Measurements from ENCODE around the gene ARAP3.
"Not testable (repeated sequence)": the region's sequence is repeated elsewhere in the genome, so short reads cannot be mapped to it uniquely, and the experiment has no call there.

The ARAP3 gene

DNA sequence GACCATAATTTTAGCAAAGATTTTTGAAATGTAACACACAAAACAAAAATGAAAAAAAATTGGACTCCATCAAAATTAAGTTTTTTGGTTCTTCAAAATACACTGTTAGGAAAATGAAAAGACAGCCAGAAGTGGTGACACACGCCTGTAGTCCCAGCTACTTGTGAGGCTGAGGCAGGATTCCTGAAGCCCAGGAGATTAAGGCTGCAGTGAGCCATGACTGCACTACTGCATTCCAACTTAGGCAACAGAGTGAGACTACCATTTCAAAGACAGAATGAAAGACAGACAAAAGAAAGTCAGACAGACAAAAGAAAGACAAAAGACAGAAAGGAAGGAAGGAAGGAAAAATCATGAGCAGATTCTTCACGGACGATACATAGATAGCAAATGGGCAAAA, 70.7 kb downstream of the ARAP3 start:
- no peak for DNase-seq

DNA sequence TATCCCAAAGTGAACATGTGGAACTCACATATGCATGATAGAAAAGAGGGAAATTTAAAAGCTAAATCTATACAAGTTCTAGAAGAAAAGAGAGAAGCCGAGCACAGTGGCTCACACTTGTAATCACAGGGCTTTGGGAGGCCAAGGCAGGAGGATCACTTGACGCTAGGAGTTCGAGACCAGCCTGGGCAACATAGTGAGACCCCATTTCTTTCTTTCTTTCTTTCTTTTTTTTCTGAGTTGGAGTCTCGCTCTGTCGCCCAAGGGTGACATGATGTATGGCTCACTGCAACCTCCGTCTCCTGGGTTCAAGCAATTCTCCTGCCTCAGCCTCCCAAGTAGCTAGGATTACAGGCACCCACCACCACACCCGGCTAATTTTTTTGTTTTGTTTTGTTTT, 72.1 kb downstream of the ARAP3 start:
- DNase-seq, result not testable (repeated sequence)

DNA sequence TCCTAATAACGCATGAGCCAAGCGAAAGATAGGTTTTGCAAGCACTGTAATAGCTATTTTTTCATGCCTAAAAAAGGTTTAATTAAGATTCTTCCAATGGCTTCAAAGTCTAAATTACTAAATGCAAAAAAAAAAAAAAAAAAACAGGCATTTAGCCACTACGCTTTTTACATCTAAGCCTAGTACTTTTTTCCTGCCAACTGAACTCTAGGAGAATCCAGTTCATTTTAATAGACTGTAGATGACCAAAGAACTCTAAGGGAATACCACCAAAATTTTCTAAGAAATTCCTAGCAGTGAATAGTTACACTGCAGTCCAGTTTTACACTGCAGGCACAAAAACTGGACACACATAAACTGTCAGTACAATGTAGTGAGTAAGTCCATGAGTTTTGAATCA, 73.0 kb downstream of the ARAP3 start:
- no peak for DNase-seq

DNA sequence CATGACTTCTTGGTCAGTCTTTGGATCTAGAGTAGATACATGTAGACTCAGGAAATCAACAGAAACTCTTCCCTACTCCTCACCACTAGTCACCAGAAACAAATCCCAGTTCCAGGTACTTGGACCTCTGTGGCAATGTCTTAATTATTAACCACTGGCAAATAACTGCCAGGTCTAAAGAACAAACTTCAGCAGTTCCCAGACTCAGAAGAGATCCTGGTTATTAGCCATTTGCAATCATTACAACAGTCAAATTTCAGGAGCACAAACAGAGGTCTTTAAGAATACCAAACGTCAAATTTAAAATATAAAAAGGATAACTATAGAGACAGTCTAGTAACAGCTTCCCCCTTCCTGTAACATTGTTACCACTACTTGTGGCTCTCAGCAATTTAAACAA, 73.5 kb downstream of the ARAP3 start:
- no peak for DNase-seq

DNA sequence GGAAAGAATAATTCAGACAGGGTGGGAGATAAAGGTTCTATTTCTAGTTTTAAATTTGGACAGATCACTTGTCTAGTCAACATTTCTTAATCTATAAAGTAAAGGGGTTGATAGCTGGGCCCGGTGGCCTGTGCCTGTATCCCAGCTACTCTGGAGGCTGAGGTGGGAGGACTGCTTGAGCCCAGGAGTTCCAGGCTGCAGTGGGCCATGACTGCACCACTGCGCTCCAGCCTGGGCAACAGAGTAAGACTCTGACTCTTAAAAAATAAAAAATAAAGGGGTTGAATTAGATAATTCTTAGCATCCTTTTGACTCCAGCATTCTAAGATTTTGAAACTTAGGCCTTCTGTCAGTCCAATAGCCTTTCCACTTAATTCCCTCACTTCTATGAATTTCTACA, 74.0 kb downstream of the ARAP3 start:
- DNase-seq, result no peak

DNA sequence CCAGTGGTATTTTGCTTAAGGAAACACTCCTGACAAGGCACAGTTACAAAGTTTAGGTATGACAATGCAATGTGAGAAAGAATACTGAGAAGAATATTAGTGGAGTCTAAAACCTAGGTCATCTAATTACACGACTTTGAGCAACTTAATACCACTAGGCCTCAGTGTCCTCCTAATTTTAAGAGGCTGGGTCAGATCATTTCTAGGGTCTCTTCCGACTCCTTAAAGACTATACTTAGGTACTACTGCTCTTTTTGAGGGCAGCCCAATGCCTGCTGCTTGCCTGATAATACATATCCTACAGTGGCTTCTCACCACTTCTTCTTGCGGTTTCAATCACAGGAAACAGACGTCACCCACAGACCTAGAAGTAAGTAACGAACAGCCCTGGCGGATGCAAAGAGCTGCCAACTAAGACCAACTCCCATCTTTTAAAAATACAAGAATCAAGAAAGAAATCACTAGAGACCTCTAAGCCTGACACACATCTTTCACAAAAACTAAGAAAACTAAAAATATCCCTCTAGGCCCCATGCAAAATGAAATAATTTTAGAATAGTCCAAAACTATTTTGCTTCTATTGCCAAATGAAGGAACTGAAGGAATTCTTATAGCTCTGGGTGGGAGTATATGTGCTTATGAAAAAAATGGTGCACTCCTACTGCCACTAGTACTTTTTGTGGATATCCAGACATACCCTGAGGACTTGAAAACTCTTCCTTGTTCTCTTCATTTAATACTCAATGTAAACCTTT, 76.3 kb downstream of the ARAP3 start:
- peak; percentile 86 for DNase-seq

DNA sequence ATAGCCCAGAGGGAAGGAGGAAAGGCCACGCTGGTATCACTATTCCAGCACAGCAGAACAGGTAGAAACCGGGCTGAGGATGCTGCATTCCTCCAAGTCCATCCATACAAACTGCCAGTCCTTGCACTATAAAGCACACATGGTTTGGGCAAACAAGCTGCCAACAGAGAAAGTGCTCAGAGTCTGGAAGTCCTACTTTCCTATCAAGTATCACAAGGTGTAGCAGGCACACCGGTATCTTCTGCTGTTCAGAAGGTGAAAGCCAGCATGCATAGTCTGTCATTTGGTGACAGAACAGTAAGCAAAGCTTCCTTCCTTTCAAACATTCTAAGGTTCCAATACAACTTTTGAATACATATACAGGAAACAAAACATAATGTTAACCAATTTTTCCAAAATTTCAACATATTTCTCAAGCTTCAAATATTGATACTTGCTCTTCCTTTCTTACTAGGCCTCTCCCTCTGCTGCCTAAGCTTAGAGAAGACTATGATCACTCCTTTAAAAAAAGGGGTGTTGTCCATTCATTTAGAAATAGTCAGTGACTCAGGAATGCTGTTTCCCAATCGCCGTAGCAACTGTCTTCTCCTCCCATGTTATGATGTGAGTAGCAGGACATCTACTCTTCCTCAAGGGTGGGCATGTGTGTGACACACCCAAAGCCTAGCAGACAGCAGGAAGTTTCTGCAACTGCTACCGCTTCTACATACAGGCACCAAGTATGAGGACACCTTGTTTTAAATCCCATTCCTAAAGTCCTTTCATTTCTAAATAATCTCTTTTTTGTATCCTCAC, 77.9 kb downstream of the ARAP3 start:
- no peak for DNase-seq

All from activated effector memory CD4-positive, alpha-beta T cell treated with anti-CD3 and anti-CD28 coated beads, Interleukin-2, amount 50 U/mL, for 16 hours (primary cell).